NCI-H1417 (cell line): ENCODE results near the gene CRACR2B.
A peak's percentile ranks its signal among the peaks of the same experiment; 100 is the strongest.

Experiments
- DNase-seq, 3 experiments: peaks; one replicate each; lab custom pipeline; 2025; lab: John Stamatoyannopoulos, UW

The CRACR2B gene

GRCh38 chr11:827897-828192 is at the start of gene CRACR2B:
Gene CRACR2B, plus strand, starts transcription at chr11:827919. Its CDS starts 689 bp downstream, at chr11:828608.
- DNase-seq: no peak

- no peak for DNase-seq
Measured at GRCh38 chr11:778976-779954, 48.5 kb upstream of the CRACR2B start.

- DNase-seq: no peak
Measured at GRCh38 chr11:779955-780532, 47.7 kb upstream of the CRACR2B start.

- no peak for DNase-seq
Measured at GRCh38 chr11:782264-783174, 45.2 kb upstream of the CRACR2B start.

- DNase-seq: peak in 1 of 3 experiments; percentile 81
Measured at GRCh38 chr11:783581-784015, 44.1 kb upstream of the CRACR2B start.

GRCh38 chr11:786235-787083 is 41.3 kb upstream of the CRACR2B start:
- DNase-seq: no peak

GRCh38 chr11:787084-787675 is 40.5 kb upstream of the CRACR2B start:
- DNase-seq: no peak

- DNase-seq: no peak
Measured at GRCh38 chr11:788009-788640, 39.6 kb upstream of the CRACR2B start.

- DNase-seq: peak in 2 of 3 experiments; percentile 66 to 71
Measured at GRCh38 chr11:788953-789940, 38.5 kb upstream of the CRACR2B start.

GRCh38 chr11:789943-790342 is 37.8 kb upstream of the CRACR2B start, which contains the start of gene CEND1:
Gene CEND1, minus strand, starts transcription at chr11:790090. Its CDS starts 1,514 bp downstream, at chr11:788576.
- DNase-seq: peak; percentile 72 to 74 (median 72)

- peak in 1 of 3 experiments; percentile 32 for DNase-seq
Measured at GRCh38 chr11:790721-791564, 36.8 kb upstream of the CRACR2B start.

GRCh38 chr11:791658-792534 is 35.8 kb upstream of the CRACR2B start:
- no peak for DNase-seq

GRCh38 chr11:792535-792821 is 35.2 kb upstream of the CRACR2B start:
- no peak for DNase-seq

- DNase-seq: no peak
Measured at GRCh38 chr11:792873-793272, 34.8 kb upstream of the CRACR2B start.

- DNase-seq: no peak
Measured at GRCh38 chr11:793556-793955, 34.2 kb upstream of the CRACR2B start.

GRCh38 chr11:794013-794765 is 33.5 kb upstream of the CRACR2B start:
- DNase-seq: no peak
